ENCODE data around the gene SLC22A15. TPM values are rescaled to one million over a fixed set of nuclear protein-coding genes. Genes with fewer than 3 reads are reported as not detected.

SLC22A15 gene
- total RNA-seq, 2 experiments from 2014 or later, result 0.40 to 0.60 TPM

DNA sequence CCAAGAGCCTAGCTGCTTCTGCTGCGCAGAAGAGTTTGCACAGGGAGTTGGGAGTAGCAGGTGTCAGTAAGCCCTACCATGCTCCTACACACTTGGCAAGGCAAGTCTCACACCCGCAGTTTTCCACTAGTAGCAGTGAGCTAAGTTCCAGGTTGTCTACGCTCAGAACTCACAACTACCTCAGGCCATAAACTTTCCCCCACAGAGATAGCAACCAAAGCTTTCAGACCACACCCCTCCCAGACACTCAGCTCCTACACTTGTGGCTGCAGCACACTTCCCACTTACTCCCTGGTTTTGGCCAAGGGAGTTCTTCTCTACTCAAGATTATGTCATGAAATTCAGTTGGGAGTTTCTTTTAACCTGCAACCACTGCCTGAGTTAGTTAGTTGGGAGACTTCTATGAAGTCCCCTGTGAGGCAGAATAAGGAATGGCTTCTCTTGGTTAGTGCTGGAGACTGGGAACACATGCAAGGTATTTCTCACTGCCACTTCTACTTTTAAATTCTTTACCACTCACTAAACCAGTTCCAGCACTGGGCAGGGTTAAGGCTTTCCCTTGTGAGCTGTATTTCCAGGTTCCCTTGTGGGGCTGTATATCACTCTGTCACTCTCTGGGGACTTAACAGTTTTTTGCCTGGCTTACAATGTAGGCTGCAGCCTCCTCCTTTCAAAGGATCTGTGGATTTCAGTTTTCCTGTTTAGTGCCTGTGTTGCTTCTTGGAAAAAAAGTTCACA lies 116.6 kb downstream of the SLC22A15 start:
- CTCF ChIA-PET, result no interaction called here
- peaks cover 19% of the 10 kb centered on the region for H3K9me3 Mint-ChIP-seq (ENCODE audit: insufficient read depth)
- DNase-seq (no peak), ATAC-seq (no peak)
- no peak overlapping the region for H3K4me3 Mint-ChIP-seq
- peaks cover 9% of the 10 kb centered on the region for H3K27me3 Mint-ChIP-seq (ENCODE audit: low read depth)
- H3K27ac Mint-ChIP-seq, result no peak overlapping the region
- peaks cover 5% of the 10 kb centered on the region for H3K36me3 Mint-ChIP-seq (ENCODE audit: low read depth)
- POLR2A ChIA-PET, result no interaction called here
- H3K4me1 Mint-ChIP-seq (ENCODE audit: low read depth), result no peaks in the 10 kb centered on the region

DNA sequence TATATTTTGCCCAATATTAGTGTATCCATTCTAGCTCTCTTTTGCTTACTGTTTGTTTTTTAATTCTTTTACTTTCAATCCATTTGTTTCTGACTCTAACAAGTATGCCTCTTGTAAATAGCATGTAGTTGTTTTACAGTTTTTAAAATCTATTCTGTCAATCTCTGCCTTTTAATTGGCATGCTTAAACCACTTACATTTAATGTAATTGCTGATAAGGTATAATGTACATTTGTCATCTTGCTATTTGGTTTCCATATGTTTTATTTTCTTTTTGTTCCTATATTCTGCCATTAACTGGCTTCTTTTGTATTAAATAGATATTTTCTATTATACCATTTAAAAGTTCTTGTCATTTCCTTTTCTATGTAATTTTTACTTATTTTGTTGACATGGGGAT lies 118.7 kb downstream of the SLC22A15 start:
- no peak overlapping the region for H3K27ac Mint-ChIP-seq
- ChIA-PET CTCF (no interaction called here), POLR2A (no interaction called here)
- H3K36me3 Mint-ChIP-seq (ENCODE audit: low read depth), result peaks cover 4% of the 10 kb centered on the region
- no peaks in the 10 kb centered on the region for H3K4me1 Mint-ChIP-seq (ENCODE audit: low read depth)
- no peak for DNase-seq
- peaks cover 10% of the 10 kb centered on the region for H3K9me3 Mint-ChIP-seq (ENCODE audit: insufficient read depth)
- peaks cover 9% of the 10 kb centered on the region for H3K27me3 Mint-ChIP-seq (ENCODE audit: low read depth)
- no peak for ATAC-seq
- no peak overlapping the region for H3K4me3 Mint-ChIP-seq

DNA sequence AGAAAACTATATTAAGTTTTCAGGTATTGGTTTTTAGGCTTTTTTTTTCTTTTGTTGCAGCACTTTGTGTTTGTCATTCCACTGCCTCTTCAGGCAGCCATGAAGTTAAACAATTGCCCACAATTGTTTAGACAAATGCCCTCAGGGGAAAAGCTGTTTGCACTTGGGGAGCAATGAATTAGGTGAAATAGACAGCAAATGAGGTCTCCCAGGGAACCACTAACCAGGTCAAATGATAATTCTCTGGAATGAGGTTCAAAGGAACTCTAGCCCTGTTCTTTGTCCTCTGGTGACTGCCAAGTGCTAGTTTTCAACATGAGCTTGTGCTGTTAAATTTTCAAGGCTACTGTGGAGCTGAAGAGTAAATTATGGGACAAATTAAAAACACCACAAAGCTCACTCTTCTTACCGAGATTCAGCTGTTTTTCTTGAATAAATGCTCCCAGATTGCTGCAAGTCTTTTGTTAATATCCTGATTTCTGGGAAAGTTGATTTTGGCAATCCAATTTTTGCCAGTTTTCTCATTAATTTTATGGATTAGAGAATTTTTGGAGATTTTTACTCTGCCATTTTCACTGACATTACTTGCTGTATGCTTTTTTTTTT lies 119.8 kb downstream of the SLC22A15 start:
- H3K27ac Mint-ChIP-seq, result no peak overlapping the region
- ChIA-PET POLR2A (no interaction called here), CTCF (interaction anchor here (0.7 kb wide), 1 partner anchor 31 kb away, joined by 3 read pairs; no protein-coding TSS in a partner anchor)
- H3K9me3 Mint-ChIP-seq (ENCODE audit: insufficient read depth), result peaks cover under 1% of the 10 kb centered on the region
- no peak for DNase-seq
- ATAC-seq, result no peak
- H3K4me3 Mint-ChIP-seq, result no peak overlapping the region
- H3K27me3 Mint-ChIP-seq (ENCODE audit: low read depth), result peaks cover 10% of the 10 kb centered on the region
- no peaks in the 10 kb centered on the region for H3K4me1 Mint-ChIP-seq (ENCODE audit: low read depth)
- H3K36me3 Mint-ChIP-seq (ENCODE audit: low read depth), result no peaks in the 10 kb centered on the region

DNA sequence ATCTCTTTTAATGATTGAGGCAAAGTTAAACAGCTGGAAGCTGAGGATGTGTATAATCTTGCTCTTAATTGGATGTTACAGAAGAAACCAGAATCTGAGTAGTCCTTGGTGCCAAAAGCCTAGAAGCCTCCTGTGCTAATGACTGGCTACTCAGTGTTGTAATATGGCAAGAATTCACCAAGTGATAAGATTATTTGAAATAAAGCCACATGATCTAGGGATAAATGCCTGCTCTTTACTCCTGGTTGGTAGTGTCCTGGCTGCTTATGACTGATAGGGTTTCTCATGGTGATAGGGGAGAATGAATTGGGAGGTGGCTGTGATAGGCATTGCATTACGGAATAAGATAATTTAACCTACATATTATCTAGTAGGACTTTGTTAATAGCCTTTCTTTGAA lies 121.3 kb downstream of the SLC22A15 start:
- DNase-seq (no peak), ATAC-seq (no peak)
- H3K9me3 Mint-ChIP-seq (ENCODE audit: insufficient read depth), result no peaks in the 10 kb centered on the region
- H3K4me1 Mint-ChIP-seq (ENCODE audit: low read depth), result no peaks in the 10 kb centered on the region
- ChIA-PET POLR2A (no interaction called here), CTCF (no interaction called here)
- peaks cover 12% of the 10 kb centered on the region for H3K27me3 Mint-ChIP-seq (ENCODE audit: low read depth)
- no peak overlapping the region for H3K4me3 Mint-ChIP-seq
- no peaks in the 10 kb centered on the region for H3K36me3 Mint-ChIP-seq (ENCODE audit: low read depth)
- H3K27ac Mint-ChIP-seq, result no peak overlapping the region

DNA sequence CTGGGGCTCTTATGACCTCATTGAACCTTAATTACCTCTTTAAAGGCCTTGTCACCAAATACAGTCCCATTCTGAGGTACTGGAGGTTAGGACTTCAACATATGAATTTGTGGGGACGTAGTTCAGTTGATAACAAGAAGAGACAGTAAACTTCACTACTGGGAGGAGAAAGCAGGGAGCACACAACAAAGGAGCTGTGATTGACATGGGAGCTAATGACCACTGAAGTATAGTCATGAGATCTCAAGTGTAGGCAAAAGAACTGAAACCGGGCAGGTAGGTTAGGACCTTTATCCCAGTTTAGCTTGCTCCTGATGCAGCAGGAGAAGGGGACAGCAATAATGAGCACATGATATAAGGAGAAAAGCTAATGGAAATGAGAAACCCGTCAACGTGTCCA lies 123.1 kb downstream of the SLC22A15 start:
- no peak overlapping the region for H3K4me3 Mint-ChIP-seq
- ATAC-seq (no peak), DNase-seq (no peak)
- H3K36me3 Mint-ChIP-seq (ENCODE audit: low read depth), result no peaks in the 10 kb centered on the region
- ChIA-PET CTCF (no interaction called here), POLR2A (no interaction called here)
- H3K27ac Mint-ChIP-seq, result no peak overlapping the region
- peaks cover 11% of the 10 kb centered on the region for H3K27me3 Mint-ChIP-seq (ENCODE audit: low read depth)
- no peaks in the 10 kb centered on the region for H3K9me3 Mint-ChIP-seq (ENCODE audit: insufficient read depth)
- H3K4me1 Mint-ChIP-seq (ENCODE audit: low read depth), result no peaks in the 10 kb centered on the region

DNA sequence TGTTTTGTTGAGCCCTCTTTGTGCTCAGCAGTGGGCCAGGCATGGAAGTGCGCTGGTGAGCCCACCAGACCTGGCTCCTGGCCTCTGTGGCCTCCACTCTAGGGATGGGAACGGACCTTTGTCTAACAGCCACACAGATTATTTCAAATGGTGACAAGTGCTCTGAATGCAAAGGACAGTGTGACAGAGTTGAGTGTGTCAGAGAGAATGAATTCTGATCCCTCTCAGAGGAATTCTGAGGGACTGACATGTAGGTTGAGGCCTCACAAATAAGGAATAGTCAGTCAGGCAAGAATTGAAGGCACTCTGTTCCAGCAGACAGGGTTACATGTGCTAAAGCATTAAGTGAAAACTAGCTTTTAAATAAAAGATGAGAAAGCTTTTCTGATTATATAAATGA lies 123.6 kb downstream of the SLC22A15 start:
- CTCF ChIA-PET, result no interaction called here

DNA sequence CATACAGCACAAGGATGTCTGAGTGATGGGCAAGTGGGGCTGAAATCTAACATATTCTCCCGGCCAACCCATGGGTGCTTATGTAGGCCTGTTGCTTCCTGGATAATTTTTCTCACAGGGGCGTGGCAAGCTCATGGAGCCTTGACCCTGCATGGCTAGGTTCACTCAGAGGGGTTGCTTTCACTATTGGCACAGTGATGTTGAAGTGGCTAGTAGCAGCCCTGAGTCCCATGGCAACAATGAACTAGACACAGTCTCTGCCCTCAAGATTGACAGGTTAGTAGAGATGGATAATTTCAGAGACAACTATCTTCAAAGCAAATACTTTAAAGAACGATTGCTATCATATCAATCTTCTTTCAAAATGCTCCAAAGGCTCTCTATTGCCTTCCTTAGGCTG lies 128.4 kb downstream of the SLC22A15 start:
- peaks cover 9% of the 10 kb centered on the region for H3K27me3 Mint-ChIP-seq (ENCODE audit: low read depth)
- H3K27ac Mint-ChIP-seq, result no peak overlapping the region
- H3K9me3 Mint-ChIP-seq (ENCODE audit: insufficient read depth), result no peaks in the 10 kb centered on the region
- POLR2A ChIA-PET, result no interaction called here
- CTCF ChIA-PET, result no interaction called here
- no peak overlapping the region for H3K4me3 Mint-ChIP-seq
- no peaks in the 10 kb centered on the region for H3K4me1 Mint-ChIP-seq (ENCODE audit: low read depth)
- DNase-seq, result no peak
- H3K36me3 Mint-ChIP-seq (ENCODE audit: low read depth), result no peaks in the 10 kb centered on the region
- ATAC-seq, result no peak

More for the DNA sequence above, 123.6 kb downstream of the SLC22A15 start:
- Mint-ChIP-seq H3K27ac (no peak overlapping the region), H3K9me3 (ENCODE audit: insufficient read depth) (no peaks in the 10 kb centered on the region), H3K27me3 (ENCODE audit: low read depth) (peaks cover 11% of the 10 kb centered on the region), H3K4me3 (no peak overlapping the region), H3K36me3 (ENCODE audit: low read depth) (no peaks in the 10 kb centered on the region), H3K4me1 (ENCODE audit: low read depth) (no peaks in the 10 kb centered on the region)
- DNase-seq (no peak), ATAC-seq (no peak)
- POLR2A ChIA-PET, result no interaction called here

DNA sequence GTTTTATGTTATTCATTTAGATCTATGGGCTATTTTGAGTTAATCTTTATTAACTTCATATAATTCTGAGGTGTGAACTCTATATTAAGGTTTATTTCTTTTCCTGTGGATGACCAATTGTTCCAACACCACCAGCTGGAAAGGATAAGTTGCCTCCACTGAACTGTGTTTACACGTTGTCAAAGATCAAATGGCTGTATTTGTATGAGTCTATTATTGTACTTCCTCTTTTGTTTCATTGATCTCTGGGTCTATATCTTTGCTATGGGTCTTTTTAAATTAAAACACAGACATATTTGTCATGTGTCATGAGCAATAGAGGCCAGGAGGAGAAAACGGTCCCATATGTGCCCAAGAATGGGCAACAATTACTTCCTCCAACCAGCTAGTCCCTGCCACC lies 129.7 kb downstream of the SLC22A15 start:
- DNase-seq (no peak), ATAC-seq (no peak)
- H3K27ac Mint-ChIP-seq, result no peak overlapping the region
- H3K4me3 Mint-ChIP-seq, result no peak overlapping the region
- ChIA-PET POLR2A (no interaction called here), CTCF (interaction anchor here (1.4 kb wide), 1 partner anchor 379 kb away, joined by 4 read pairs; no protein-coding TSS in a partner anchor)
- H3K27me3 Mint-ChIP-seq (ENCODE audit: low read depth), result peaks cover 9% of the 10 kb centered on the region
- H3K36me3 Mint-ChIP-seq (ENCODE audit: low read depth), result no peaks in the 10 kb centered on the region
- no peaks in the 10 kb centered on the region for H3K9me3 Mint-ChIP-seq (ENCODE audit: insufficient read depth)
- no peaks in the 10 kb centered on the region for H3K4me1 Mint-ChIP-seq (ENCODE audit: low read depth)

DNA sequence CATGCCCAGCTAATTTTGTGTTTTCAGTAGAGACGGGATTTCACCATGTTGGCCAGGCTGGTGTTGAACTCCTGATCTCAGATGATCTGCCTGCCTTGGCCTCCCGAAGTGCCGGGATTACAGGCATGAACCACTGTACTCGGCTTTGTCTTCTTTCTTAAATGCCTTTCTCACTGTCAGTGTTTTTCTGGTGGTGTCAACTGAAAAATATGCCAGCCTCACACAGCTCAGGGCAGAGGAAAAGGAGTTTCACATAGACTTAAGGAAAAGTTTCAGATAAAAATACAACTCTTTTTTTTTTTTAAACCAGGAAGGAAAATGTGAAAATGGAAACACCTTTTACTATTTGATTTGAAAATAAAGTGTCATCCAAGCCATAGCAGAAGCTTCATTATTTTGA lies 130.3 kb downstream of the SLC22A15 start:
- no peak overlapping the region for H3K27ac Mint-ChIP-seq
- no peak overlapping the region for H3K4me3 Mint-ChIP-seq
- no peaks in the 10 kb centered on the region for H3K36me3 Mint-ChIP-seq (ENCODE audit: low read depth)
- no peaks in the 10 kb centered on the region for H3K4me1 Mint-ChIP-seq (ENCODE audit: low read depth)
- H3K27me3 Mint-ChIP-seq (ENCODE audit: low read depth), result peaks cover 8% of the 10 kb centered on the region
- POLR2A ChIA-PET, result no interaction called here
- DNase-seq (no peak), ATAC-seq (no peak)
- no peaks in the 10 kb centered on the region for H3K9me3 Mint-ChIP-seq (ENCODE audit: insufficient read depth)
- CTCF ChIA-PET, result interaction anchor here (1.4 kb wide), 1 partner anchor 379 kb away, joined by 4 read pairs; no protein-coding TSS in a partner anchor

DNA sequence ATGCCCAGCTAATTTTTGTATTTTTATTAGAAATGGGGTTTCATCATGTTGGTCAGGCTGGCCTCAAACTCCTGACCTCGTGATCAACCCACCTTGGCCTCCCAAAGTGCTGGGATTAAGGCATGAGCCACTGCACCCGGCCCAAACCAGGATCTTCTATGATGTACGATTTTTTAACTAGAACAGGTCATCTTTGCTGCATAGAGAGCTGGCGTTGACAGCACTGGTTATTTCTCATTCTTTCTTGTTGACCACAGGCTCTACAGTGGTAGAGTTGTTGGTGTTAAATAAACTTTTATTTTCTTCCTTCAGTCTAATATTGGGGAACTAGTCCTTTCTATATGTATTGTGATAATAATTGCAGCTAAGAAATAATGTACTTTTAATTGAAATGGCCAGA lies 131.1 kb downstream of the SLC22A15 start:
- H3K27me3 Mint-ChIP-seq (ENCODE audit: low read depth), result peaks cover 9% of the 10 kb centered on the region
- H3K36me3 Mint-ChIP-seq (ENCODE audit: low read depth), result no peaks in the 10 kb centered on the region
- ATAC-seq (no peak), DNase-seq (no peak)
- H3K4me1 Mint-ChIP-seq (ENCODE audit: low read depth), result no peaks in the 10 kb centered on the region
- H3K27ac Mint-ChIP-seq, result no peak overlapping the region
- ChIA-PET CTCF (no interaction called here), POLR2A (no interaction called here)
- H3K4me3 Mint-ChIP-seq, result no peak overlapping the region
- H3K9me3 Mint-ChIP-seq (ENCODE audit: insufficient read depth), result no peaks in the 10 kb centered on the region

DNA sequence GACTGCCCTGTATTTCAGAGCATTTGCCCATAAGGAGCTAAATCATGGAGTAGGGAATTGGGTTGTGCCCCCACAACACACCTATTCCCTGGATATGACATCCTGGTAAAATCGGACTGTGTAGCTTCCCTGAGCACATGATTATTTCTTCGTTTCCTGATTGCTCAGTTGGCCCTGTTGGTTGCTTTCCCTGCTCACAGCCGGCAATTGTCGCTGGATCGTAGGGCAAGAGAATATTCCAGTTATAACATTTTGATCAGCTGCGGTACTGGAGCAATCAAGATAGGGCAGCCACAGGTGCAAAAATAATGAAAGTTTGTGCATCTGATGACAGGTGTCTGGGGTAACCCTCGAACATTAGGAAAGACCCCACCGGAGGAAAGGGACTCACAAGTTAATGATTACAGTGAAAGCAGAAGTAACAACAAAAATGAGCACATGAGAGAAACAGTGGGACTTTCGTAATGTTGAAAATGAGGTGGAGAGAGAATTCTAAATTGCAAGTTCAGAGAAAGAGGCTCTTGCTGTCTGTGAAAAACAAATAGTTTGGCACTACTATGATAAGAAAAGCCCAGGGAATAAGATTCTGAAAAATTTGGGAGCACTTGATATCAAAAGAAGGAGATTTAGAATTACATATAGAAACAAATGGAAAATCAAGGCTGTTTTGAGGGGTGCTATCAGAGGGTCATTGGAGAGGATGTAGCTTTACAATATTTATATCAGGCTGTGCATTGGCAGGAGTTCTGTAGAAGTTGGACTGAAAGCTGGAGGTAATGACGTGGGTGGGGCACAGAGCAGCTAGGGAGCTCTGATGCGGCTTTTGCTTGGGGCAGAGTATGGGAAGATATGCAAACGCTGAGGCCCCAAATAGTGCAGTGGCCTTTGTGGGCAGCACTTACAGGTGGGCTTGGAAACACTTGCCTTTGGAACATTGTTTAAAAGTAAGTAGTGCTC lies 134.5 kb downstream of the SLC22A15 start, which contains the start of gene MAB21L3:
Gene MAB21L3 (plus strand): TSS at position 833 of the 957 bp plus-strand sequence. CDS start 1,217 bp downstream, outside the sequence.
- H3K4me3 Mint-ChIP-seq, result no peak within 1 kb of the TSS
- no peaks in the 10 kb centered on the region for H3K36me3 Mint-ChIP-seq (ENCODE audit: low read depth)
- no peaks in the 10 kb centered on the region for H3K4me1 Mint-ChIP-seq (ENCODE audit: low read depth)
- ATAC-seq (no peak), DNase-seq (no peak)
- peaks cover 15% of the 10 kb centered on the region for H3K27me3 Mint-ChIP-seq (ENCODE audit: low read depth)
- H3K9me3 Mint-ChIP-seq (ENCODE audit: insufficient read depth), result no peaks in the 10 kb centered on the region
- ChIA-PET CTCF (no interaction called here), POLR2A (no interaction called here)
- H3K27ac Mint-ChIP-seq, result no peak within 1 kb of the TSS

DNA sequence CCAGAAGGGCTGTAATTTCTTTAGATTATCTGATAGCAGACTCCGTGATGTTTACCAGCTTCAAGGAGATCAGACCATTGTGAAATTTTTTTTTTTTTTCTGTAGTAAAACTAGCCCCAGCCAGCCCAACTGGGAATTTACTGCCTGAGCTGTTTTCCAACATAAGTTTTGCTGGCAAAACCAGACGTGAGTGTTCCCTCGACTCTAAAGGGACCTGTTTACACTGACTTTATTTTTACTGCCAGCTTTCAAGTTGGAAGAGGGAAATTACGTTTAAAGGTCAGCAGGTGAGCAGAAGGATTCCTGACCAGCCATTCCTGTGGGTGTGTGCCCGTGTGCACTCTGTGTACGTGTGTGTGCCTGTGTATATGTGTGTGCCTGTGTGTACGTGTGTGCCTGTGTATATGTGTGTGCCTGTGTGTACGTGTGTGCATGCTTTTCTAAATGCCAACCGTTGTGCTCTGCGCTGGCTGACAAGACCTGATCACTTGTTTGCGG lies 135.3 kb downstream of the SLC22A15 start:
- ATAC-seq, result no peak
- ChIA-PET POLR2A (no interaction called here), CTCF (no interaction called here)
- H3K27me3 Mint-ChIP-seq (ENCODE audit: low read depth), result peaks cover 15% of the 10 kb centered on the region
- no peaks in the 10 kb centered on the region for H3K36me3 Mint-ChIP-seq (ENCODE audit: low read depth)
- no peak for DNase-seq
- no peaks in the 10 kb centered on the region for H3K4me1 Mint-ChIP-seq (ENCODE audit: low read depth)
- H3K9me3 Mint-ChIP-seq (ENCODE audit: insufficient read depth), result no peaks in the 10 kb centered on the region
- no peak overlapping the region for H3K27ac Mint-ChIP-seq
- H3K4me3 Mint-ChIP-seq, result no peak overlapping the region
